K562 (cell line): Measurements from ENCODE around the gene ZBTB32. TPM values are rescaled to one million over a fixed set of nuclear protein-coding genes. Genes with fewer than 3 reads are reported as not detected.

Experiments used
- CREB1 ChIP-seq, 2 experiments: sonication (generic) in 1 of 2; formaldehyde crosslinking in 1 of 2; IDR thresholded peaks; 2 replicates each; pipeline versions ENCODE4 v1.6.1 to v1.8.0; 2012 to 2022; ENCODE audit warnings: inconsistent platforms in 1 of 2, mild to moderate bottlenecking in 1 of 2, missing genetic modification reagents in 1 of 2, moderate library complexity in 1 of 2
- FOSL1 ChIP-seq: fragments of 200-800 bp; sonication (Bioruptor generic); conservative IDR thresholded peaks from 2 replicates; pipeline ENCODE4 v1.6.1; 2016; ENCODE audit warnings: missing genetic modification characterization, missing compliant biosample characterization
- ILF3 ChIP-seq: fragments of 450-650 bp; IDR thresholded peaks from 2 replicates; pipeline ENCODE4 v1.6.1; 2018; ENCODE audit warnings: antibody characterized with exemption, mild to moderate bottlenecking, moderate library complexity, borderline replicate concordance
- KLF10 ChIP-seq: fragments of 250-450 bp; sonication (Bioruptor Pico); IDR thresholded peaks from 2 replicates; pipeline ENCODE4 v1.6.1; 2021; ENCODE audit warnings: matching md5 sums
- NFE2 ChIP-seq: IDR thresholded peaks from 2 replicates; pipeline ENCODE4 v1.6.1; 2014; ENCODE audit warnings: antibody characterized with exemption, low read depth
- RBM22 ChIP-seq: fragments of 200-400 bp; formaldehyde crosslinking; IDR thresholded peaks from 2 replicates; pipeline ENCODE4 v1.6.1; 2018; ENCODE audit warnings: low read length, low read depth; ENCODE audit not compliant: poor library complexity, severe bottlenecking
- RFX7 ChIP-seq: fragments of 250-450 bp; sonication (Bioruptor Pico); IDR thresholded peaks from 2 replicates; pipeline ENCODE4 v1.5.1; 2021; ENCODE audit warnings: mild to moderate bottlenecking
- polyA plus RNA-seq, 8 experiments: library from polyadenylated mRNA; depleted of rRNA in 4 of 8; stranded (reverse) in 5 of 8; unstranded in 3 of 8; fragments of >200 nt; fragmentation: Nextera tagmentation in 2 of 8; fragmentation: Illumina TruSeq in 1 of 8; extraction: Ambion mirVana in 2 of 8; extraction: Trizol in 1 of 8; gene quantifications; 2 replicates each; pipeline versions ENCODE4 v1.2.1 to v1.2.3, GENCODE V29; 2011 to 2014; ENCODE audit warnings: inconsistent platforms in 1 of 8, missing spikeins in 1 of 8
- total RNA-seq, 7 experiments: library from RNA; depleted of rRNA in 6 of 7; stranded (reverse); fragments of >200 nt in 6 of 7; fragmentation: Illumina TruSeq in 2 of 7; extraction: Trizol in 2 of 7; gene quantifications; 2 replicates each; pipeline versions ENCODE4 v1.2.1 to v1.2.3, GENCODE V29; 2011 to 2021; ENCODE audit warnings: low replicate concordance in 1 of 7
- TF ChIP-seq, protein P1 (sequence below): fragments of 250-450 bp; sonication (Bioruptor Pico); IDR thresholded peaks from 2 replicates; pipeline ENCODE4 v1.8.0; 2021; ENCODE audit warnings: borderline replicate concordance, mild to moderate bottlenecking, moderate library complexity; ENCODE audit not compliant: poor library complexity, severe bottlenecking
- TF ChIP-seq, protein P2 (sequence below): fragments of 200-800 bp; sonication (Bioruptor generic); IDR thresholded peaks from 2 replicates; pipeline ENCODE4 v1.6.1; 2016; ENCODE audit warnings: missing genetic modification characterization, missing compliant biosample characterization
- TF ChIP-seq, protein P3 (sequence below): sonication (generic); formaldehyde crosslinking; IDR thresholded peaks from 2 replicates; pipeline ENCODE4 v1.8.0; 2022; ENCODE audit warnings: missing genetic modification reagents, mild to moderate bottlenecking, moderate library complexity, borderline replicate concordance
- TF ChIP-seq, protein P4 (sequence below): fragments of 450-650 bp; conservative IDR thresholded peaks from 2 replicates; pipeline ENCODE4 v1.6.1; 2016; ENCODE audit warnings: missing genetic modification characterization, low read depth, mild to moderate bottlenecking, control low read depth, missing compliant biosample characterization
- TF ChIP-seq, protein P5 (sequence below): fragments of 150-350 bp; conservative IDR thresholded peaks from 2 replicates; pipeline ENCODE4 v1.6.1; 2014; ENCODE audit warnings: low read length

ZBTB32 gene
- total and polyA plus RNA-seq, 9 of the 15 experiments (the other 6 are each of a cell fraction or from before 2014, with no cell fraction given): 0.20 TPM; not detected in 8

DNA sequence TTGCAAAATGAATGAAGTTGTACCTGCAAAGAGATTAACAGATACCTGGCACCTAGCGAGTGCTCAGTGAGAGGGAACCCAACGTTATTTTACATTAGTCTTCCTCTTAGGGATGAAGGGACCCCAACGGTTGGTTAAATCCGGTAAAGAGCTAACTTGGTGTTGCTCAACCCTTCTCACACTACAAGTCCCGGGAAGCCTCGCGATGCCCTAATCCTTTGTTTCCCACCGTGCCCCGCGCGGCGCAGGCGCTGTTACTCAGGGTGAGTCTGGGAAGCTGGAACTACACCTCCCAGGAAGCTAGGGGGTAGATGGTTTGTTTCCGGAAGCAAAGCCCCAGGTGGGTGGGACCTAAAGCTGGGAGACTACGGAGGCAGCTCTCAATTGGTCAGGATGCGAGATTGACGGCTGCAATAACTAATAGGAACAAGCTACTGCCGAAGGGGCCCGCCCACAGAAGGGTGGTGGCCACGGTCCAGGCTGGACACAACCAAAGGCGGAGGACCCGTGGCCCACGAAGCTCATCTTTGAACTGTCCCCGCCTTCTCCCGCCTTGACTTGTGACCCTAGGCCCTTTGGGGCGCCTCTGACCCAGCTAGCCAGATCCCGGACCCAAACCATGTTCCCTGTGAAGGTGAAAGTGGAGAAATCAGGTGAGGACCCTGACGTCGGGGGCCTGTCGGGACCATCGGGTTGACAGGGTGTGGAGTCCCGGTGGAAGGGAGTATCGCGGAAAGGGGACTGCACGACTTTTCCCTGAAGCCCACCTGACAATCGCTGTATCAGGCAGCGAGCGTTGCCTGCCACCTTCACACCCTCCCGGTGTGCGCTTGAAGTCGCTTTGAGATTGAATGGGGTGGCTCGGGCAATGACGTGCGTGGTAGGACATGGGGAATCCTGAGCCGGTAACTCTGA is 44.0 kb downstream of the ZBTB32 start, which contains the start of gene LIN37 (continued):
- TF ChIP-seq RFX7 (CRISPR knock-in tag): no peak
- TF ChIP-seq KLF10 (CRISPR knock-in tag): no peak
- TF ChIP-seq, protein P1, sequence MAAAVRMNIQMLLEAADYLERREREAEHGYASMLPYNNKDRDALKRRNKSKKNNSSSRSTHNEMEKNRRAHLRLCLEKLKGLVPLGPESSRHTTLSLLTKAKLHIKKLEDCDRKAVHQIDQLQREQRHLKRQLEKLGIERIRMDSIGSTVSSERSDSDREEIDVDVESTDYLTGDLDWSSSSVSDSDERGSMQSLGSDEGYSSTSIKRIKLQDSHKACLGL (CRISPR knock-in tag): no peak
- no peak for TF ChIP-seq RBM22
- no peak for TF ChIP-seq FOSL1
- no peak for TF ChIP-seq NFE2
- TF ChIP-seq, protein P2, sequence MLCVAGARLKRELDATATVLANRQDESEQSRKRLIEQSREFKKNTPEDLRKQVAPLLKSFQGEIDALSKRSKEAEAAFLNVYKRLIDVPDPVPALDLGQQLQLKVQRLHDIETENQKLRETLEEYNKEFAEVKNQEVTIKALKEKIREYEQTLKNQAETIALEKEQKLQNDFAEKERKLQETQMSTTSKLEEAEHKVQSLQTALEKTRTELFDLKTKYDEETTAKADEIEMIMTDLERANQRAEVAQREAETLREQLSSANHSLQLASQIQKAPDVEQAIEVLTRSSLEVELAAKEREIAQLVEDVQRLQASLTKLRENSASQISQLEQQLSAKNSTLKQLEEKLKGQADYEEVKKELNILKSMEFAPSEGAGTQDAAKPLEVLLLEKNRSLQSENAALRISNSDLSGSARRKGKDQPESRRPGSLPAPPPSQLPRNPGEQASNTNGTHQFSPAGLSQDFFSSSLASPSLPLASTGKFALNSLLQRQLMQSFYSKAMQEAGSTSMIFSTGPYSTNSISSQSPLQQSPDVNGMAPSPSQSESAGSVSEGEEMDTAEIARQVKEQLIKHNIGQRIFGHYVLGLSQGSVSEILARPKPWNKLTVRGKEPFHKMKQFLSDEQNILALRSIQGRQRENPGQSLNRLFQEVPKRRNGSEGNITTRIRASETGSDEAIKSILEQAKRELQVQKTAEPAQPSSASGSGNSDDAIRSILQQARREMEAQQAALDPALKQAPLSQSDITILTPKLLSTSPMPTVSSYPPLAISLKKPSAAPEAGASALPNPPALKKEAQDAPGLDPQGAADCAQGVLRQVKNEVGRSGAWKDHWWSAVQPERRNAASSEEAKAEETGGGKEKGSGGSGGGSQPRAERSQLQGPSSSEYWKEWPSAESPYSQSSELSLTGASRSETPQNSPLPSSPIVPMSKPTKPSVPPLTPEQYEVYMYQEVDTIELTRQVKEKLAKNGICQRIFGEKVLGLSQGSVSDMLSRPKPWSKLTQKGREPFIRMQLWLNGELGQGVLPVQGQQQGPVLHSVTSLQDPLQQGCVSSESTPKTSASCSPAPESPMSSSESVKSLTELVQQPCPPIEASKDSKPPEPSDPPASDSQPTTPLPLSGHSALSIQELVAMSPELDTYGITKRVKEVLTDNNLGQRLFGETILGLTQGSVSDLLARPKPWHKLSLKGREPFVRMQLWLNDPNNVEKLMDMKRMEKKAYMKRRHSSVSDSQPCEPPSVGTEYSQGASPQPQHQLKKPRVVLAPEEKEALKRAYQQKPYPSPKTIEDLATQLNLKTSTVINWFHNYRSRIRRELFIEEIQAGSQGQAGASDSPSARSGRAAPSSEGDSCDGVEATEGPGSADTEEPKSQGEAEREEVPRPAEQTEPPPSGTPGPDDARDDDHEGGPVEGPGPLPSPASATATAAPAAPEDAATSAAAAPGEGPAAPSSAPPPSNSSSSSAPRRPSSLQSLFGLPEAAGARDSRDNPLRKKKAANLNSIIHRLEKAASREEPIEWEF (CRISPR knock-in tag): no peak
- TF ChIP-seq CREB1 (IDR thresholded peaks at IDR 0.05): peak; percentile 68
- TF ChIP-seq CREB1 (CRISPR knock-in tag; IDR thresholded peaks at IDR 0.05): peak; percentile 83
- TF ChIP-seq, protein P3, sequence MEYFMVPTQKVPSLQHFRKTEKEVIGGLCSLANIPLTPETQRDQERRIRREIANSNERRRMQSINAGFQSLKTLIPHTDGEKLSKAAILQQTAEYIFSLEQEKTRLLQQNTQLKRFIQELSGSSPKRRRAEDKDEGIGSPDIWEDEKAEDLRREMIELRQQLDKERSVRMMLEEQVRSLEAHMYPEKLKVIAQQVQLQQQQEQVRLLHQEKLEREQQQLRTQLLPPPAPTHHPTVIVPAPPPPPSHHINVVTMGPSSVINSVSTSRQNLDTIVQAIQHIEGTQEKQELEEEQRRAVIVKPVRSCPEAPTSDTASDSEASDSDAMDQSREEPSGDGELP: peak; percentile 63; the same call in 1 of the 2 replicates
- TF ChIP-seq, protein P4, sequence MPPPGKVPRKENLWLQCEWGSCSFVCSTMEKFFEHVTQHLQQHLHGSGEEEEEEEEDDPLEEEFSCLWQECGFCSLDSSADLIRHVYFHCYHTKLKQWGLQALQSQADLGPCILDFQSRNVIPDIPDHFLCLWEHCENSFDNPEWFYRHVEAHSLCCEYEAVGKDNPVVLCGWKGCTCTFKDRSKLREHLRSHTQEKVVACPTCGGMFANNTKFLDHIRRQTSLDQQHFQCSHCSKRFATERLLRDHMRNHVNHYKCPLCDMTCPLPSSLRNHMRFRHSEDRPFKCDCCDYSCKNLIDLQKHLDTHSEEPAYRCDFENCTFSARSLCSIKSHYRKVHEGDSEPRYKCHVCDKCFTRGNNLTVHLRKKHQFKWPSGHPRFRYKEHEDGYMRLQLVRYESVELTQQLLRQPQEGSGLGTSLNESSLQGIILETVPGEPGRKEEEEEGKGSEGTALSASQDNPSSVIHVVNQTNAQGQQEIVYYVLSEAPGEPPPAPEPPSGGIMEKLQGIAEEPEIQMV (tag): no peak
- no peak for TF ChIP-seq ILF3
- TF ChIP-seq, protein P5, sequence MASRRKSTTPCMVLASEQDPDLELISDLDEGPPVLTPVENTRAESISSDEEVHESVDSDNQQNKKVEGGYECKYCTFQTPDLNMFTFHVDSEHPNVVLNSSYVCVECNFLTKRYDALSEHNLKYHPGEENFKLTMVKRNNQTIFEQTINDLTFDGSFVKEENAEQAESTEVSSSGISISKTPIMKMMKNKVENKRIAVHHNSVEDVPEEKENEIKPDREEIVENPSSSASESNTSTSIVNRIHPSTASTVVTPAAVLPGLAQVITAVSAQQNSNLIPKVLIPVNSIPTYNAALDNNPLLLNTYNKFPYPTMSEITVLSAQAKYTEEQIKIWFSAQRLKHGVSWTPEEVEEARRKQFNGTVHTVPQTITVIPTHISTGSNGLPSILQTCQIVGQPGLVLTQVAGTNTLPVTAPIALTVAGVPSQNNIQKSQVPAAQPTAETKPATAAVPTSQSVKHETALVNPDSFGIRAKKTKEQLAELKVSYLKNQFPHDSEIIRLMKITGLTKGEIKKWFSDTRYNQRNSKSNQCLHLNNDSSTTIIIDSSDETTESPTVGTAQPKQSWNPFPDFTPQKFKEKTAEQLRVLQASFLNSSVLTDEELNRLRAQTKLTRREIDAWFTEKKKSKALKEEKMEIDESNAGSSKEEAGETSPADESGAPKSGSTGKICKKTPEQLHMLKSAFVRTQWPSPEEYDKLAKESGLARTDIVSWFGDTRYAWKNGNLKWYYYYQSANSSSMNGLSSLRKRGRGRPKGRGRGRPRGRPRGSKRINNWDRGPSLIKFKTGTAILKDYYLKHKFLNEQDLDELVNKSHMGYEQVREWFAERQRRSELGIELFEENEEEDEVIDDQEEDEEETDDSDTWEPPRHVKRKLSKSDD: no peak
